Activated CD4-positive, alpha-beta T cell treated with anti-CD3 and anti-CD28 coated beads, Interleukin-2, Interleukin-4, amounts not matched to agents 100 ng/mL and 50 ng/mL, durations not matched to agents 16 hours and 8 hours (primary cell): ENCODE data around the gene SLC16A5.
A peak's percentile ranks its signal among the peaks of the same experiment; 100 is the strongest.
"Not testable (repeated sequence)": the region's sequence is repeated elsewhere in the genome, so short reads cannot be mapped to it uniquely, and the experiment has no call there.

Experiments
- DNase-seq: peaks from one replicate; pipeline ENCODE4 v3.0.0-alpha.2; 2020; ENCODE audit warnings: low spot score

The SLC16A5 gene

DNA sequence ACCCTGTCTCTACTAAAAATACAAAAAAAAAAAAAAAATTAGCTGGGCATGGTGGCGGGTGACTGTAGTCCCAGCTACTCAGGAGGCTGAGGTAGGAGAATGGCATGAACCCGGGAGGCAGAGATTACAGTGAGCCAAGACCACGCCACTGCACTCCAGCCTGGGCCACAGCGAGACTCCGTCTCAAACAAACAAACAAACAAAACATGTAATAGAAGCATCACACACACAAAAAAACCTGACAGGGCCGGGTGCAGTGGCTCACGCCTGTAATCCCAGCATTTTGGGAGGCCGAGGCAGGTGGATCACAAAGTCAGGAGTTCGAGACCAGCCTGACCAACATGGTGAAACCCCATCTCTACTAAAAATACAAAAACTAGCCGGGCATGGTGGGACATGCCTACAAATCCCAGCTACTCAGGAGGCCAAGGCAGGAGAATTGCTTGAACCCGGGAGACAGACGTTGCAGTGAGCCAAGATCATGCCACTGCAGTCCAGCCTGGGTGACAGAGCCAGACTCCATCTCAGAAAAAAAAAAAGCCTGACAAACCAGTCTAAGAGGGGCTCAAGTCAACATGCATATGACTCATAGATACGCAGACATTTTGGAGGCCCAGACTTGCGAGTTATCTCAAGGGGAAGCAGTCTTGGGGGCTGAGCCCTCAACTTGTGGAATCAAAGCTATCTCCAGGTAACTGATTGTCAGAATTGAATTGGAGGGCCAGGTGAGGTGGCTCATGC lies 46.0 kb downstream of the SLC16A5 start:
- DNase-seq = not testable (repeated sequence)

DNA sequence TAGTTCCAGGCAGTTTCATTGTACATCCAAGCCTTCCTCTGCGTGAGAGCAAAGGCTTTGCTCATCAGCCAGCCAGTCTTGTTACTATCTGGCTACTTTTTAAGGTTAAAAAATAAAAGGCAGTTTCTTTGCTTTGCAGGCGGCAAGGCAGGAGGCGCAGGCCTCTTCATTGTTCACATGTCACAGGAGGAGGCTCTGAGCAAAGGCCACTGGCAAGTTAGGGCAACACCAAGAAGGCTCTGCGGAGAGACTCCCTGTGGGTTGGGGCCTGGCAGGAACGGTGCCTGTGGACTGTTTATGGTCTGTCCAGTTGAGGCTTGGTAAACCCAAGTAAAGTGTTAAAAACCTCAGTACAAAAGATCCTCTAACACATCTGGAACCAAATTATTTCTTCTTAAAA lies 47.7 kb downstream of the SLC16A5 start:
- no peak for DNase-seq

DNA sequence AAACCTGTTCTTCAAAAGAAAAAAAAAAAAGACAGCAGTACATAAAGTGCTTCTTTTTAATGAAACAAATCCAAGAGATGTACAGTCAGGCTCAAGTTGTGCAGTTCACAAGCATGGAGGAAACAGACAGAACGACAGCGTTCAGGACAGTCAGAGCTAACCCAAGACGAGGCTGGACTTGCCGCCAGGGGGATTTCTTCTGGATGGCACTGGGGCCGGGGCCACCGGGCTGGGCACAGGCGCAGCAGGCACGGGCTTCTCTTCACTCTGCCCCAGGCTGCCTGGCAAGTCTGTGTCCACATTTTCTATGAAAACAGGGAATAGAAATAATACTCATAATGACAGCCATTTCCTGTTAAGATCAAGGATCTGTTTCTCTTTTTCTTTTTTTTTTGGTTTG lies 48.2 kb downstream of the SLC16A5 start:
- DNase-seq = no peak

DNA sequence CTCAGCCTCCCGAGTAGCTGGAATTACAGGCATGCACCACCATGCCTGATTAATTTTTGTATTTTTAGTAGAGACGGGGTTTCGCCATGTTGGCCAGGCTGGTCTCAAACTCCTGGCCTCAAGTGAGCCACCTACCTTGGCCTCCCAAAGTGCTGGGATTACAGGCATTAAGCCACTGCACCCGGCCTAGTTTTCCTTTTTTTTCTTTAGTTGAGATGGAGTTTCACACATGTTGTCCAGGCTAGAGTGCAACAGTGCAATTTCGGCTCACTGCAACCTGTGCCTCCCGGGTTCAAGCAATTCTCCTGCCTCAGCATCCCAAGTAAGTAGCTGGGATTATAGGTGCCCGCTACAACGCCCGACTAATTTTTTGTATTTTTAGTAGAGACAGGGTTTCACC lies 50.0 kb downstream of the SLC16A5 start:
- DNase-seq = not testable (repeated sequence)

DNA sequence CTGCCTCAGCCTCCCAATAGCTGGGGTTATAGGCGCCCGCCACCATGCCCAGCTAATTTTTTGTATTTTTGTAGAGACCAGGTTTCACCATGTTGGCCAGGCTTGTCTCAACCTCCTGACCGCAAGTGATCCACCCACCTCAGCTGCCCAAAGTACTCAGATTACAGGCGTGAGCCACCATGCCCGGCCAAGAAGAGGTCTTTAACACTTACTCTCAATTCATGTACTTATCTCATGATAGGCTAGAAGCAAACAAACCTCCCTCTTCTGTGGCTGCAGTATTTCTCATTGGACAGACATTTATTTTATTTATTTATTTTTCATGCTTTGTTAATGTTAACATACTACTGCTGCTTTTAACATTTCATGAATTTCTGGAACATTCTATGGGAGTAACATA lies 50.8 kb downstream of the SLC16A5 start:
- DNase-seq = no peak

DNA sequence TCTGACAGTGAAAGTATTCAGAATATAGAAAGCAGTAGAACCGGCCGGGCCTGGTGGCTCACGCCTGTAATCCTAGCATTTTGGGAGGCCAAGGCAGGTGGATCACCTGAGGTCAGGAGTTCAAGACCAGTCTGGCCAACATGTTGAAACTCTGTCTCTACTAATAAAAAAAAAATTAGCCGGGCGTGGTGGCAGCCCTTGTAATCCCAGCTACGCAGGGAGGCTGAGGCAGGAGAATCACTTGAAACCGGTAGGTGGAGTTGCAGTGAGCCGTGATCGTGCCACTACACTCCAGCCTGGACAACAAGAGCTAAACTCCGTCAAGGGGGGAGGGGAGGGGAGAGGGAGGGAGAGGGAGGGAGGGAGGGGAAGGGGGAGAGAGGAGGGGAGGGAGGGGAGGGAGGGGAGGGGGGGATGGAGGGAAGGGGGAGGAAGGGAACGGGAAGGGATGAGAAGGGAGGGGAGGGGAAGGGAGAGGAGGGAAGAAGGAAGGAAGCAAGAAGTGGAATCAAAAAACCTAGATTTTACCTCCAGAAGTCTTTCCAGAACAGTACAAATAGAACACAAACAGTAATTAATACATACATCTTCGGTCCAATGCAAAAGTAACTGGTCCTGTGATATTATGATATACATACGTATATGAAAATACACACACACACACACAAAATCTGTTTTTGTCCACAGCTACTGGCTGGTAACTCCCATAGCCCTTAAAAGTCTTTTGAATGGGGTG lies 54.6 kb downstream of the SLC16A5 start:
- DNase-seq = no peak

DNA sequence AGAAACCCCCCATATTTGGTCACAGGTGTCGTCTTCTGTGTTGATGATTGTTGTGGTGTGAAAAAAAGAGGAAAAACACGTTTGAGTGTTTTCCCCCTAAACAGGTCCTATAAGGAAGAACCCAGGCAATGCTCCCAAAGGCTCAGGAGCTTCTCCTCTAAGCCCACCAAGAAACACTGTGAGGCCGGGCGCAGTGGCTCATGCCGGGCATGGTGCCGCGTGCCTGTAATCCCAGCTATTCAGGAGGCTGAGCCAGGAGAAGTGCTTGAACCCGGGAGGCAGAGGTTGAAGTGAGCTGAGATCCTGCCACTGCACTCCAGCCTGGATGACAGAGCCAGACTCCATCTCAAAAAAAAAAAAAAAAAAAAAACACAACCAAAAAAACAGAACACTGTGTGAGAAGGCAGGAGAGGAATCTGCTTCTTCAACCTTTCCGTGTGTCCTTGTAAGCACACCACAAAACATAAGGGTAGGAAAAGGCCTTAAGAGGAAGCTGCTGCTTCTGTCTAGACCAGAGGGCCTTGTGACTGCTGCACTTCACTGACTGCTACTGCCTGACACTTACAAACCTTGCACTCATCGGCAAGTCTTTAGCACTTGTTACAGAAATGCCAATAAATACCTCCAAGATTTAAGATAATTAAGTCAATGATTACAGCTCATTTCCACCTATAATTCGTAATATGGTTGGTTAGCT lies 57.2 kb downstream of the SLC16A5 start:
- no peak for DNase-seq

DNA sequence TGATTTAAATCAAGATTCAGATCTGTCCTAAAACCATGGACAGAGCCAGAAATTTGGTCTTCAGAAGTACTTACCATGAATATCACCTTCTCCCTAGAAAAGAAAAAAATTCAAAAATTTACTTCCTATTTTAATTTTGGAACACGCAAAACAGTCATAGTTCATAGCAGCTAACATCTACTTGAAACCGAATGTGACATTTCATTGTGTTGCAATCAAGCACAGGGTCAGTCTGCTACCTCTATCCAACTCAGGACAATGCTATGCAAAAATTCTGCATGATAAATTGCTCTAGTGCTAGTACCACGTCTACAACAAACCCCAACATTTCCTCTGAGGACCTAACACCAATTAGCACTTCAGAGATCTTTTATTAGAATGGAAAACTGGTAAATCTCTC lies 58.8 kb downstream of the SLC16A5 start:
- DNase-seq = no peak

DNA sequence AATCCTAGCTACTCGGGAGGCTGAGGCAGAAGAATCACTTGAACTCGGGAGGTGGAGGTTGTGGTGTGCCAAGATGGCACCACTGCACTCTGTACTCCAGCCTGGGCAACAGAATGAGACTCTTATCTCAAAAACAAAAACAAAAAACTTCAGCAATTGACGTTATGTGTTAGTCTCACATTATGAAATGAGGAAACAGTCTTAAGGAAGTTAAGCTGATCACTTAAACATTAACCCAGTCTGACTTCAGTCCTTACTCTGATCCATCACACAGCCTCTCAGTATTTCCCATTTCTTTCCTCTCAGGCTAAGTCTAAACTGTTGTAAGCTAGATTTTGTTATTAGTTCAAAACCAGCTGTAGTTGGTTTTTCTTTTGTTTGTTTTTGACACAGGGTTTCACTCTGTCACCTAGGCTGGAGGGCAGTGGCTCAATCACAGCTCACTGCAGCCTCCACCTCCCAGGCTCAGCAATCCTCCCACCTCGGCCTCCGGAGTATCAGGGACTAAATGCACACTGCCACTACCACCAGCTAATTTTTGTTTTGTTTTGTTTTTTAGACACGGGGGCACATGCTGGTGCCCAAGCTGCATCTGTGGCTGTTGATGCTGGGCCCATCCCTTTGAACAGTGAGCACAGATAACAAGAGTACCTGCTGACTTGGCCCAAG lies 60.3 kb downstream of the SLC16A5 start:
- DNase-seq = no peak

DNA sequence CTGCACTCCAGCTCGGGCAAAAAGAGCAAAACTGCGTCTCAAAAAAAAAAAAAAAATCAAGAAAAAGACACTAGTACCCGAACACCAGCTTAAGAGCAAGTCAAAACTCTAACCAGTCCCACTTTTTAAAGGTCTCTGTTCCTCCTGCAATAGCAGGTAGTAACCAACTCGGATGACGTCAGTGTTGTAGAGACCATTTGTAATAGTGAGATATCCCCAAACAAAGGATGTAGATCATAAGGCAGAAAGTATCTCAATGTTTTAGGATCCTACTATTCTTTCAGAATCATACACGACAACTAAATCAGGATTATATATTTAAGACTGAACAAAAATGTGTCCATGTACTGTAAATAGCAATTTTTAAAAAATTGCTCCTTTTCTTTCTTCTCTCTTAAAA lies 64.2 kb downstream of the SLC16A5 start:
- DNase-seq = peak; percentile 30

DNA sequence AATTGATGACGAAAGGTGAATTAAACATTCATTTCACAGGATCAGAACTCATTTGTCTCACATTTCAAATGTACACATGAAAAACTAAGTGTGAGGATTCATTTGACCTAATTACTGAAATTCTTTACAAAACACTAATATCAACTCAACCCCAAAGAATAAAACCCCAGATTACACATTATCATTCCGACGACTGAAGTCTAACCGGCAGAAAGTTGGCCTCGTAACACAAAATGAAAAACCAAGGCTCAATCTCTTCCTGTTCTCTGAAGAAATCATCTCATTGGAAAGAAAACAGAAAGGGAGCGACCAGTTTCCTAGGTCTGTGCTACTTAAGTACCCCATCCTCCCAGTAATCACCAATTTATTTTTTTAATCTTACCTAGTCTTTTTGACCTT lies 64.8 kb downstream of the SLC16A5 start:
- no peak for DNase-seq

DNA sequence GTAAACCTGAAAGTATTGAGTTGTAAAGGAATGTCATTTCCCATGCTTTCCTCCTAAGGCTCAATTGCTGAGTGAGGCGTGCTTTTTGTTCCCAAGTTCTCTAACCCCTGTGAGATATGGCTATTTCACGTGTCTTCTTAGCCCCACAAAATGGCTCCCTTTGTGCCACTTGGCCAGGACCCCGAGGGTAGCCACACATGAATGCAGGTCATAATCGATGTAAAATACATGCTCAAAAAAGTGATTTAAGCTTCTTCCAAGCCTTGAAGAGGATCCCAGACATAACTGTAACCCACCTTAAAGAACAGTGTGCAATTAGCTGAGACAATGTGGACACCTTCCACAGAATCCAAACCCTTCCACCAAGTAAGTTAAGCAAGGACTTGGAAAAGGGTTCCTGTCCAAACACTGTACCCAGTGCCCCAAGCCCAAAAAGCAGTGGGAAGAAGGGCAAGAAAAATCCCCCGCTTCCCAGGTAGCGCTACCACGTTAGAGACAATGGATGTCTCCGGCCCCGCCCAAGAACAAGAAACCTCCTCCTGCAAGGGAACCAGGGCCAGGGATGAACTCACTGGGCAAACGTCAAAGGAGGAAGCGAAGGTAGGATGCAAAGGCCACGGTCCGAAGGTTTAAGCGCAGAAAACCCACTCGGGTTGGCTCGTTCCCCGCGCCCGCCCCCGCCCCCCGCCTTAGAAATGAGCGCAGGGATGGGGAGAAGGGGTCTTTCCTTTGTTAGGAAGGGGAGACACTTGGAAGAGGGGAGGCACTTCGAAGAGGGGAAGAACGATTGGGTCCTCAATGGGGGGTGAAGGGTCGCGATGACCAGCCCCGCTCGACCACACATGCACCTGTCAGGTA lies 65.4 kb downstream of the SLC16A5 start:
- peak; percentile 48 for DNase-seq

DNA sequence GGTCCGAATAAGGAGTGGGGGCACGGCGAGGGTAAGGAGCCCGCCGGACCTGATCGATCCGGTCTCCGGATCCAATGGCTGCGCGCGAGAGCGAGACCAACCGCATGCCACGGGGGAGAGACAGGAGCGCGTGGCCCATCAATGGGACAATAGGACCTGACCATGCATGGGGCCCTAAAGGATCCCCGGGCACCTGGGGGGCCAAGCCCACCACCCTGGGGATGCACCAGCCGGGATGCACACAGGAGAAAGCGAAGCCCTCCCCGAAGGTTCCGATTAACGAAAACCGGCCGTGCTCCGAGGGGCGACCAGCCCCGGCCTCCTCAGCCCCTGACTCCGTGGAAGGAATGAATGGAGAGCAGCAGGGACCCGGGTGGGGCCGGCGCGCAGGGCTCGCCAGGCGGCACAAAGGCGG lies 66.0 kb downstream of the SLC16A5 start:
- peak; percentile 31 for DNase-seq

DNA sequence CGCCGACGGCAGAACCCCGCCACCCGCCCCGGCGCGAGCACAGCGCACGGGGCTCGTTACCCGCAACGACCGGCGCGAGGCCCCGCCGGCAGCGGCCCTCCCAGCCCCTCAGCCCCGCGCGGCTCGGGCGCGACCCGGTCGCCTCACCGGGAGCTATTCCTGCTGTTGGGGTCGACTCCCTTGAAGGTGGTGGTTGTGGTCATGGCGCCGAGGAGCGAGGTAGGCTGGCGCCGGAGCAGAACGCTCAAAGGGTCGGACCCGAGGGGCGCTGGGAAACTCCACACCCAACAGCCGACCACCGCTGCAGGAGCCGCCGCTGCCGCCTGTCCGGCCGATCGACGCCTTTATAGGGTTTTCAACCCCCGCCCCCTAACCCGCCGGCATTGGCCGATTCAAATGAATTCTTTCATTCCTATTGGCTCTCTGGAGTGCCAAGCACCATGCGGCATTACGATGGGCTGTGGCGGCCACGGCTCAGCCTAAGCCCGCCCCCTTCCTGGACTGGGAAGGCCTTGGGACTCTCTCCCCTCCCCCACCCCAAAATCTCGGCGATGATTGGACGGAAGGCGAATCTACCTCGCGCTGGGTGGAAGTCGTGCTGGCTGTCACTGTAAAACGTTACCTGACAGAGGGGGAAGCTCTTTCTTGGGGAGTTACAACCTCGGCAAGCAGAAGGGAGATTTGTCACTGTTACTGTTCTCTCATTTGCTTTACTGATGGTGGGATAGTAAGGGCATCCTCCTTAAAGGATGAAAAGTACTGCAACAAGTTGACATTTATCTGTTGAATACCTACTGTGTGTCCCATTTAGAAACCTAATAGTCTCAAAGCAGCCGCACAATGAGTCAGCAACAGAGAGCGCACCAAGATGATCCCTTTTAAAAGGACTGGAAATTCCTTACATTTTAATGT lies 66.7 kb downstream of the SLC16A5 start, which contains the start of gene JPT1:
JPT1 (minus strand) TSS at position 318 of the 912 bp plus-strand sequence; CDS start at position 203, 115 bp downstream.
- DNase-seq = peak; percentile 100

DNA sequence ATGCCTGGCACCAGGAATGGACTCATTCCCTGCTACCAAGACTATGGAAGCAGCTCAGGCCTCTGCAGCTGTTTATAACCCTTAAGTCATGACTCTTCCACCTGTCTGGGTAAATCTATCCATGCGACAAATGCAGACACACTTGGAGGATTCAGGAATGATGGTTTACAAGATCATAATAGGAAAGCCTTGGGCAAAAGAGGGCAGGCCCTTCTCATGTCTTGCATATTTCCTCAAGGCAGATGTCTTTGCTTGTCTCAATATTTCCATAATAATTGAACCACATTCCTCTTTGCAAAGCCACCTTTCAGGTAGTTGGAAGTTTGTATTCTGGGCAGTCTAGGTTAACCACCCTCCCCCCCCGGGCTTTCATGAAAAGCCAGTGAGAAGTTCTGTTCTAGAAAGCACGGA lies 67.4 kb downstream of the SLC16A5 start:
- DNase-seq = no peak
